Measurements from ENCODE around the gene EIF2S3. TPM values are rescaled to one million over a fixed set of nuclear protein-coding genes. Genes with fewer than 3 reads are reported as not detected.
"Not testable (repeated sequence)": the region's sequence is repeated elsewhere in the genome, so short reads cannot be mapped to it uniquely, and the experiment has no call there.

Gene EIF2S3
- total RNA-seq, 1 donor from 2014 or later = 473 TPM

GRCh38 chrX:24027985-24028384, 26.8 kb upstream of the EIF2S3 start:
- no peaks in the 10 kb centered on the region for H3K27me3 Mint-ChIP-seq
- TF ChIP-seq, protein P1, sequence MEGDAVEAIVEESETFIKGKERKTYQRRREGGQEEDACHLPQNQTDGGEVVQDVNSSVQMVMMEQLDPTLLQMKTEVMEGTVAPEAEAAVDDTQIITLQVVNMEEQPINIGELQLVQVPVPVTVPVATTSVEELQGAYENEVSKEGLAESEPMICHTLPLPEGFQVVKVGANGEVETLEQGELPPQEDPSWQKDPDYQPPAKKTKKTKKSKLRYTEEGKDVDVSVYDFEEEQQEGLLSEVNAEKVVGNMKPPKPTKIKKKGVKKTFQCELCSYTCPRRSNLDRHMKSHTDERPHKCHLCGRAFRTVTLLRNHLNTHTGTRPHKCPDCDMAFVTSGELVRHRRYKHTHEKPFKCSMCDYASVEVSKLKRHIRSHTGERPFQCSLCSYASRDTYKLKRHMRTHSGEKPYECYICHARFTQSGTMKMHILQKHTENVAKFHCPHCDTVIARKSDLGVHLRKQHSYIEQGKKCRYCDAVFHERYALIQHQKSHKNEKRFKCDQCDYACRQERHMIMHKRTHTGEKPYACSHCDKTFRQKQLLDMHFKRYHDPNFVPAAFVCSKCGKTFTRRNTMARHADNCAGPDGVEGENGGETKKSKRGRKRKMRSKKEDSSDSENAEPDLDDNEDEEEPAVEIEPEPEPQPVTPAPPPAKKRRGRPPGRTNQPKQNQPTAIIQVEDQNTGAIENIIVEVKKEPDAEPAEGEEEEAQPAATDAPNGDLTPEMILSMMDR (IDR thresholded peaks at IDR 0.05; ENCODE audit: unreplicated experiment) = no peak
- H3K4me3 Mint-ChIP-seq (ENCODE audit: low read depth) = no peak overlapping the region
- peaks cover 7% of the 10 kb centered on the region for H3K4me1 Mint-ChIP-seq (ENCODE audit: low read depth)
- no peaks in the 10 kb centered on the region for H3K9me3 Mint-ChIP-seq (ENCODE audit: low read depth)
- no peaks in the 10 kb centered on the region for H3K36me3 Mint-ChIP-seq (ENCODE audit: insufficient read depth)
- DNase-seq (ENCODE audit: low spot score, unreplicated experiment) = no peak
- no peak overlapping the region for H3K27ac Mint-ChIP-seq

DNA sequence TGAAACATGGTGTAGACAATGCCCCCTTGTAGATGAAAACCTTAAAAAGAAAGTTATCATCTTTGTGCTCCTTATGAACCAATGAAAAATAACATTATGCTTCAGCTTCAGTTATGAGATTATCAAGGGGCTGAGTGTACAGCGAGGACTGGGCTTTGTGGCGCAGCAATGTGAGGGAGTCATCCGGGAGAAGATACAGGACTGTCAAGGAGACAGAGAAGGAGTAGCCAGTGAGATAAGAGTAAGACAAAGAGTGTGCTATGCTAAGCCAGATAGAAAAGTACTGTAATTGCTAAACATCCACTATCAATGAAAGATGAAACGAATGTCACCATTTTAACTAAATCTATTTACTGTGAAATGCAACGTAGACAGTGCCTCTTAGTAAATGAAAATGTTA, 24.2 kb upstream of the EIF2S3 start:
- no peaks in the 10 kb centered on the region for H3K27me3 Mint-ChIP-seq
- H3K4me1 Mint-ChIP-seq (ENCODE audit: low read depth) = peaks cover 1% of the 10 kb centered on the region
- no peak overlapping the region for H3K4me3 Mint-ChIP-seq (ENCODE audit: low read depth)
- H3K27ac Mint-ChIP-seq = no peak overlapping the region
- H3K9me3 Mint-ChIP-seq (ENCODE audit: low read depth) = no peaks in the 10 kb centered on the region
- no peaks in the 10 kb centered on the region for H3K36me3 Mint-ChIP-seq (ENCODE audit: insufficient read depth)
- no peak for DNase-seq (ENCODE audit: low spot score, unreplicated experiment)
- TF ChIP-seq, protein P1 (IDR thresholded peaks at IDR 0.05; ENCODE audit: unreplicated experiment) = no peak

- Mint-ChIP-seq H3K27me3 (no peaks in the 10 kb centered on the region), H3K4me3 (ENCODE audit: low read depth) (no peak overlapping the region), H3K36me3 (ENCODE audit: insufficient read depth) (no peaks in the 10 kb centered on the region), H3K27ac (no peak overlapping the region), H3K9me3 (ENCODE audit: low read depth) (no peaks in the 10 kb centered on the region), H3K4me1 (ENCODE audit: low read depth) (no peaks in the 10 kb centered on the region)
- TF ChIP-seq, protein P1 (IDR thresholded peaks at IDR 0.05; ENCODE audit: unreplicated experiment) = no peak
- DNase-seq (ENCODE audit: low spot score, unreplicated experiment) = no peak
These were observed 20.3 kb upstream of the EIF2S3 start for GRCh38 chrX:24034485-24034884.

- H3K4me1 Mint-ChIP-seq (ENCODE audit: low read depth) = no peaks in the 10 kb centered on the region
- H3K4me3 Mint-ChIP-seq (ENCODE audit: low read depth) = no peak overlapping the region
- H3K27ac Mint-ChIP-seq = no peak overlapping the region
- no peaks in the 10 kb centered on the region for H3K36me3 Mint-ChIP-seq (ENCODE audit: insufficient read depth)
- H3K9me3 Mint-ChIP-seq (ENCODE audit: low read depth) = no peaks in the 10 kb centered on the region
- TF ChIP-seq, protein P1 (IDR thresholded peaks at IDR 0.05; ENCODE audit: unreplicated experiment) = no peak
- H3K27me3 Mint-ChIP-seq = no peaks in the 10 kb centered on the region
- DNase-seq (ENCODE audit: low spot score, unreplicated experiment) = no peak
These were observed 17.0 kb upstream of the EIF2S3 start for GRCh38 chrX:24037729-24038128.

DNA sequence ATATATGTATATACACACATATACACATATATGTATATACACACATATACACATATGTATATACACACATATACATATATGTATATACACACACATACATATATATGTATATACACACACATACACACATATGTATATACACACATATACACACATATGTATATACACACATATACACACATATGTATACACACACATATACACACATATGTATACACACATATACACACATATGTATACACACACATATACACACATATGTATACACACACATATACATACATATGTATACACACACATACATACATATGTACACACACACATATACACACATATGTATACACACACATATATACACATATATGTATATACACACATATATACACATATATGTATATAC, 8.7 kb upstream of the EIF2S3 start:
- H3K4me3 Mint-ChIP-seq (ENCODE audit: low read depth); H3K27me3 Mint-ChIP-seq; DNase-seq (ENCODE audit: low spot score, unreplicated experiment); H3K9me3 Mint-ChIP-seq (ENCODE audit: low read depth); H3K4me1 Mint-ChIP-seq (ENCODE audit: low read depth); H3K36me3 Mint-ChIP-seq (ENCODE audit: insufficient read depth); H3K27ac Mint-ChIP-seq: not testable (repeated sequence)

- not testable (repeated sequence) for H3K4me1 Mint-ChIP-seq (ENCODE audit: low read depth); DNase-seq (ENCODE audit: low spot score, unreplicated experiment); H3K27me3 Mint-ChIP-seq; H3K36me3 Mint-ChIP-seq (ENCODE audit: insufficient read depth); H3K9me3 Mint-ChIP-seq (ENCODE audit: low read depth); H3K4me3 Mint-ChIP-seq (ENCODE audit: low read depth); H3K27ac Mint-ChIP-seq
These were observed 5.1 kb upstream of the EIF2S3 start for GRCh38 chrX:24049643-24050042.

DNA sequence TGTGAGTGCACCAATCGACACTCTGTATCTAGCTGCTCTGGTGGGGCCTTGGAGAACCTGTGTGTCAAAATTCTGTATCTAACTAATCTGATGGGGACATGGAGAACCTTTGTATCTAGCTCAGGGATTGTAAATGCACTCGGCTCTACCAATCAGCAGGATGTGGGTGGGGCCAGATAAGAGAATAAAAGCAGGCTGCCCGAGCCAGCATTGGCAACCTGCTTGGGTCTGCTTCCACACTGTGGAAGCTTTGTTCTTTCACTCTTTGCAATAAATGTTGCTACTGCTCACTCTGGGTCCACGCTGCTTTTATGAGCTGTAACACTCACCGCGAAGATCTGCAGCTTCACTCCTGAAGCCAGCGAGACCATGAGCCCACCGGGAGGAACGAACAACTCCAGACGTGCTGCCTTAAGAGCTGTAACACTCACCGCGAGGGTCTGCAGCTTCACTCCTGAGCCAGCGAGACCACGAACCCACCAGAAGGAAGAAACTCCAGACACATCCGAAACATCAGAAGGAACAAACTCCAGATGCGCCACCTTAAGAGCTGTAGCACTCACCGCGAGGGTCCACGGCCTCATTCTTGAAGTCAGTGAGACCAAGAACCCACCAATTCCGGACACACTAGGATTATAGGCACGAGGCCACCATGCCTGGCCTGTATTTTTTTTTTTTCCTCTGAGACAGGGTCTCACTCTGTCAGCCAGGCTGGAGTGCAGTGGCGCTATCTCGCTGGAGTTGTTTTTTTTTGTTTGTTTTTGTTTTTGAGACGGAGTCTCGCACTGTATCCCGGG, 4.0 kb upstream of the EIF2S3 start:
- not testable (repeated sequence) for H3K27me3 Mint-ChIP-seq; H3K36me3 Mint-ChIP-seq (ENCODE audit: insufficient read depth); DNase-seq (ENCODE audit: low spot score, unreplicated experiment); H3K9me3 Mint-ChIP-seq (ENCODE audit: low read depth); H3K4me1 Mint-ChIP-seq (ENCODE audit: low read depth); H3K4me3 Mint-ChIP-seq (ENCODE audit: low read depth)
- H3K27ac Mint-ChIP-seq = peak overlapping the region; percentile 86
